ENCODE data around the gene ZBTB12. TPM values are rescaled to one million over a fixed set of nuclear protein-coding genes. Genes with fewer than 3 reads are reported as not detected.

The ZBTB12 gene
- total and polyA plus RNA-seq, 2 of the 13 experiments (the other 11 are each of a cell fraction or from before 2014, with no cell fraction given), result 4.8 to 6.0 TPM

GRCh38 chr6:31945507-31946369 is 43.9 kb upstream of the ZBTB12 start, which contains the start of gene CFB (continued):
- TF ChIP-seq ZNF138 (CRISPR knock-in tag; IDR thresholded peaks at IDR 0.05; ENCODE audit: low read depth) (no peak), RAD51 (IDR thresholded peaks at IDR 0.05; ENCODE audit: borderline replicate concordance) (no peak), U2AF1 (optimal IDR thresholded peaks at IDR 0.05; ENCODE audit: low read depth, low read length) (peak; percentile 72), ERF (CRISPR knock-in tag; IDR thresholded peaks at IDR 0.05) (peak; percentile 89), HIC2 (CRISPR knock-in tag; IDR thresholded peaks at IDR 0.05; ENCODE audit: low read depth) (peak; percentile 38; the same call in 1 of the 2 replicates), CREB3 (CRISPR knock-in tag; IDR thresholded peaks at IDR 0.05) (no peak), REXO4 (CRISPR knock-in tag; IDR thresholded peaks at IDR 0.05; ENCODE audit: borderline replicate concordance) (no peak), PPARG (CRISPR knock-in tag; conservative IDR thresholded peaks at IDR 0.05) (peak; percentile 67; the same call in 1 of the 2 replicates), ZNF331 (CRISPR knock-in tag; IDR thresholded peaks at IDR 0.05) (peak; percentile 88; the same call in 1 of the 2 replicates), HES4 (CRISPR knock-in tag; IDR thresholded peaks at IDR 0.05; ENCODE audit: borderline replicate concordance) (0 out of 2 replicates have a peak, but pooled peaks have one; percentile 20), ZNF124 (CRISPR knock-in tag; IDR thresholded peaks at IDR 0.05) (peak; percentile 47; the same call in 1 of the 2 replicates), ZBTB42 (CRISPR knock-in tag; IDR thresholded peaks at IDR 0.05) (peak; percentile 70; the same call in 1 of the 2 replicates), ZNF619 (CRISPR knock-in tag; IDR thresholded peaks at IDR 0.05) (no peak; the same call in none of the 2 replicates), KDM5B (CRISPR knock-in tag; IDR thresholded peaks at IDR 0.05; ENCODE audit: borderline replicate concordance) (peak; percentile 87), CHCHD3 (CRISPR knock-in tag; IDR thresholded peaks at IDR 0.05) (peak; percentile 5; the same call in 1 of the 2 replicates), JUNB (CRISPR knock-in tag; IDR thresholded peaks at IDR 0.05; ENCODE audit: borderline replicate concordance) (no peak; the same call in 1 of the 2 replicates), AGO1 (IDR thresholded peaks at IDR 0.05; ENCODE audit: low read depth, low read length, poor library complexity, severe bottlenecking) (no peak), ELF1 (CRISPR knock-in tag; IDR thresholded peaks at IDR 0.05) (peak; percentile 78), HNF1A (IDR thresholded peaks at IDR 0.05; ENCODE audit: low read depth) (peak; percentile 62; the same call in 1 of the 2 replicates), HNF1A (CRISPR knock-in tag; IDR thresholded peaks at IDR 0.05; ENCODE audit: borderline replicate concordance) (peak; percentile 75; the same call in 1 of the 2 replicates), SAP130 (CRISPR knock-in tag; IDR thresholded peaks at IDR 0.05; ENCODE audit: low read depth) (peak; percentile 92), ZNF350 (CRISPR knock-in tag; IDR thresholded peaks at IDR 0.05; ENCODE audit: borderline replicate concordance, low read depth) (peak; percentile 94; the same call in 1 of the 2 replicates), ZNF605 (CRISPR knock-in tag; IDR thresholded peaks at IDR 0.05) (no peak)

All from HepG2 (cell line).